Kasumi-1 (cell line): ENCODE results near the gene EVC2.

Source experiments
- DNase-seq, 2 experiments: peaks; one replicate each; lab custom pipeline; 2025; lab: John Stamatoyannopoulos, UW

Gene EVC2

GRCh38 chr4:5566991-5567390 lies 141.4 kb downstream of the EVC2 start:
- no peak for DNase-seq

- DNase-seq, result no peak
These were observed 141.8 kb downstream of the EVC2 start for GRCh38 chr4:5566526-5566925.

GRCh38 chr4:5563856-5564255 lies 144.5 kb downstream of the EVC2 start:
- no peak for DNase-seq

GRCh38 chr4:5562476-5562875 lies 145.9 kb downstream of the EVC2 start:
- DNase-seq, result no peak

GRCh38 chr4:5561286-5561685 lies 147.1 kb downstream of the EVC2 start:
- no peak for DNase-seq

- DNase-seq, result no peak
These were observed 149.9 kb downstream of the EVC2 start for GRCh38 chr4:5558502-5558901.

- DNase-seq, result no peak
These were observed 154.0 kb downstream of the EVC2 start for GRCh38 chr4:5554376-5554775.

GRCh38 chr4:5553801-5554200 lies 154.6 kb downstream of the EVC2 start:
- no peak for DNase-seq

GRCh38 chr4:5552451-5552850 lies 155.9 kb downstream of the EVC2 start:
- DNase-seq, result no peak

- DNase-seq, result no peak
These were observed 160.6 kb downstream of the EVC2 start for GRCh38 chr4:5547651-5548249.

- DNase-seq, result no peak
These were observed 163.1 kb downstream of the EVC2 start for GRCh38 chr4:5545271-5545670.

GRCh38 chr4:5544762-5545161 lies 163.6 kb downstream of the EVC2 start:
- no peak for DNase-seq

GRCh38 chr4:5543681-5544080 lies 164.7 kb downstream of the EVC2 start:
- DNase-seq, result no peak

- DNase-seq, result no peak
These were observed 167.2 kb downstream of the EVC2 start for GRCh38 chr4:5541169-5541568.

GRCh38 chr4:5539584-5539983 lies 168.8 kb downstream of the EVC2 start:
- DNase-seq, result no peak

- DNase-seq, result no peak
These were observed 176.3 kb downstream of the EVC2 start for GRCh38 chr4:5532100-5532499.

GRCh38 chr4:5528031-5528436 lies 180.3 kb downstream of the EVC2 start:
- DNase-seq, result no peak

GRCh38 chr4:5527211-5527610 lies 181.1 kb downstream of the EVC2 start:
- DNase-seq, result no peak

- no peak for DNase-seq
These were observed 182.1 kb downstream of the EVC2 start for GRCh38 chr4:5526080-5526846.

- no peak for DNase-seq
These were observed 183.7 kb downstream of the EVC2 start for GRCh38 chr4:5524446-5525299.

- DNase-seq, result no peak
These were observed 191.0 kb downstream of the EVC2 start for GRCh38 chr4:5517372-5517771.

- no peak for DNase-seq
These were observed 192.7 kb downstream of the EVC2 start for GRCh38 chr4:5515646-5516045.
